GM18861 (cell line): Measurements from ENCODE around the gene DHRSX.
"Not testable (repeated sequence)": the region's sequence is repeated elsewhere in the genome, so short reads cannot be mapped to it uniquely, and the experiment has no call there.

ENCODE experiments used
- ATAC-seq: cut with Tn5 transposase; IDR thresholded peaks from one replicate; pipeline ENCODE4 v1.9.1; 2021; ENCODE audit not compliant: unreplicated experiment

Gene DHRSX

GRCh38 chrX:2272337-2272736 lies 228.4 kb downstream of the DHRSX start:
- no peak for ATAC-seq

GRCh38 chrX:2271595-2271994 lies 229.2 kb downstream of the DHRSX start:
- ATAC-seq, result not testable (repeated sequence)

GRCh38 chrX:2270783-2271182 lies 230.0 kb downstream of the DHRSX start:
- not testable (repeated sequence) for ATAC-seq

GRCh38 chrX:2267890-2268289 lies 232.9 kb downstream of the DHRSX start:
- ATAC-seq, result no peak

- ATAC-seq, result no peak
These were observed 234.1 kb downstream of the DHRSX start for GRCh38 chrX:2266445-2267349.

GRCh38 chrX:2265658-2266444 lies 234.9 kb downstream of the DHRSX start:
- not testable (repeated sequence) for ATAC-seq

- ATAC-seq, result no peak
These were observed 236.4 kb downstream of the DHRSX start for GRCh38 chrX:2264179-2265030.

GRCh38 chrX:2263203-2263602 lies 237.6 kb downstream of the DHRSX start:
- no peak for ATAC-seq

GRCh38 chrX:2262668-2263055 lies 238.1 kb downstream of the DHRSX start:
- ATAC-seq, result no peak

GRCh38 chrX:2261831-2262667 lies 238.7 kb downstream of the DHRSX start:
- ATAC-seq, result no peak

- ATAC-seq, result no peak
These were observed 248.3 kb downstream of the DHRSX start for GRCh38 chrX:2252331-2253065.

GRCh38 chrX:2251211-2251610 lies 249.6 kb downstream of the DHRSX start:
- ATAC-seq, result no peak

GRCh38 chrX:2243913-2244460 lies 256.8 kb downstream of the DHRSX start:
- no peak for ATAC-seq

GRCh38 chrX:2242980-2243379 lies 257.8 kb downstream of the DHRSX start:
- ATAC-seq, result no peak

- ATAC-seq, result no peak
These were observed 258.4 kb downstream of the DHRSX start for GRCh38 chrX:2242326-2242725.

GRCh38 chrX:2241496-2241895 lies 259.3 kb downstream of the DHRSX start:
- ATAC-seq, result not testable (repeated sequence)

GRCh38 chrX:2240761-2241160 lies 260.0 kb downstream of the DHRSX start:
- not testable (repeated sequence) for ATAC-seq

- ATAC-seq, result no peak
These were observed 262.8 kb downstream of the DHRSX start for GRCh38 chrX:2237976-2238375.

GRCh38 chrX:2231570-2232192 lies 269.1 kb downstream of the DHRSX start:
- no peak for ATAC-seq
